HCT116 (cell line): ENCODE data around the gene RASGRF2. TPM values are rescaled to one million over a fixed set of nuclear protein-coding genes. Genes with fewer than 3 reads are reported as not detected.

Experiments used
- ATAC-seq: fragments of 200-7000 bp; cut with Tn5 transposase; 2 replicates; pipeline ENCODE4 v1.9.1; 2020; ENCODE audit warnings: mild to moderate bottlenecking, moderate library complexity
- BruUV-seq: library from RNA; stranded (reverse); fragments of 400-500 nt; replicated peaks from 2 replicates; lab custom pipeline; 2021; lab: Mats Ljungman, UMichigan
- CTCF ChIA-PET: fragments of 300-600 bp; sonication (Branson Sonifier 250); formaldehyde crosslinking; loops from one replicate; lab custom pipeline; 2021; ENCODE audit warnings: antibody characterized with exemption; lab: Charles Lee
- POLR2A ChIA-PET: fragments of 300-600, 350-600 bp; sonication (Branson Sonifier 250); formaldehyde crosslinking; loops from one replicate; lab custom pipeline; 2021; ENCODE audit warnings: antibody characterized with exemption; lab: Charles Lee
- RAD21 ChIA-PET, 2 experiments: fragments of 300-600 bp; sonication (Branson Sonifier 250); formaldehyde crosslinking; loops; one replicate each; lab custom pipeline; 2023; ENCODE audit warnings: low total read pairs in 2 of 2; ENCODE audit not compliant: uncharacterized antibody in 2 of 2, unreplicated experiment in 2 of 2, low non-redundant PET in 1 of 2; lab: Charles Lee
- DNase-seq: peaks from one replicate; pipeline ENCODE4 v3.0.0-alpha.2; 2010; ENCODE audit warnings: low read depth, low spot score
- H2AFZ ChIP-seq: fragments of 200-600 bp; shearing (Covaris generic), sonication (generic); 2 replicates; pipeline ENCODE4 v1.6.1; 2017; ENCODE audit warnings: low read depth, mixed run types, mixed read lengths, antibody characterized with exemption, low read length; ENCODE audit not compliant: poor library complexity, severe bottlenecking
- H3K27ac ChIP-seq: 2 replicates; pipeline ENCODE4 v1.5.1; 2012; ENCODE audit warnings: low read depth, low read length
- H3K27me3 ChIP-seq: fragments of 200-600 bp; sonication (generic); 2 replicates; pipeline ENCODE4 v1.6.1; 2016; ENCODE audit warnings: mixed run types, low read length, mixed read lengths; ENCODE audit not compliant: insufficient read depth
- H3K36me3 ChIP-seq, 2 experiments: fragments of 200-500 bp in 1 of 2; fragments of 200-600 bp in 1 of 2; sonication (Bioruptor generic) in 1 of 2; sonication (generic) in 1 of 2; 2 replicates each; pipeline versions ENCODE4 v1.5.1 to v1.6.1; 2014 to 2016; ENCODE audit warnings: low read length in 2 of 2, inconsistent platforms in 1 of 2, mixed read lengths in 1 of 2, mixed run types in 1 of 2; ENCODE audit not compliant: insufficient read depth in 2 of 2, control insufficient read depth in 1 of 2
- H3K4me1 ChIP-seq, 2 experiments: fragments of 200-600 bp in 1 of 2; sonication (generic) in 1 of 2; 2 replicates each; pipeline versions ENCODE4 v1.5.1 to v1.6.1; 2012 to 2017; ENCODE audit warnings: low read length in 2 of 2, inconsistent platforms in 1 of 2, mild to moderate bottlenecking in 1 of 2, mixed read lengths in 1 of 2, mixed run types in 1 of 2, moderate library complexity in 1 of 2; ENCODE audit not compliant: insufficient read depth in 2 of 2, control insufficient read depth in 1 of 2
- H3K4me2 ChIP-seq: fragments of 200-600 bp; sonication (generic); 2 replicates; pipeline ENCODE4 v1.6.1; 2017; ENCODE audit warnings: mixed run types, low read length, mixed read lengths
- H3K4me3 ChIP-seq, 2 experiments: fragments of 200-600 bp in 1 of 2; sonication (generic) in 1 of 2; replicated peaks in 1 of 2; 2 replicates each; pipeline ENCODE4 v1.5.1; 2011 to 2016; ENCODE audit warnings: low read length in 2 of 2, control low read depth in 1 of 2, low read depth in 1 of 2, mild to moderate bottlenecking in 1 of 2, mixed read lengths in 1 of 2, mixed run types in 1 of 2
- H3K79me2 ChIP-seq: fragments of 200-600 bp; sonication (generic); 2 replicates; pipeline ENCODE4 v1.6.1; 2017; ENCODE audit warnings: mild to moderate bottlenecking, mixed run types, low read length, moderate library complexity, mixed read lengths; ENCODE audit not compliant: insufficient read depth
- H3K9ac ChIP-seq: fragments of 200-600 bp; sonication (generic); 2 replicates; pipeline ENCODE4 v1.6.1; 2016; ENCODE audit warnings: low read length, mixed read lengths
- H3K9me2 ChIP-seq: fragments of 200-600 bp; sonication (generic), shearing (Covaris generic); 2 replicates; pipeline ENCODE4 v1.6.1; 2017; ENCODE audit warnings: mixed run types, mild to moderate bottlenecking, moderate library complexity; ENCODE audit not compliant: insufficient read depth
- H3K9me3 ChIP-seq, 2 experiments: fragments of 200-500 bp in 1 of 2; fragments of 200-600 bp in 1 of 2; sonication (Bioruptor generic) in 1 of 2; sonication (generic) in 1 of 2; 2 replicates each; pipeline ENCODE4 v1.6.1; 2014 to 2017; ENCODE audit warnings: low read length in 2 of 2, mixed read lengths in 2 of 2, inconsistent platforms in 1 of 2, low read depth in 1 of 2, mild to moderate bottlenecking in 1 of 2, mixed run types in 1 of 2, moderate library complexity in 1 of 2; ENCODE audit not compliant: control insufficient read depth in 1 of 2, insufficient read depth in 1 of 2
- H4K20me1 ChIP-seq: fragments of 200-600 bp; sonication (generic), shearing (Covaris generic); 2 replicates; pipeline ENCODE4 v1.6.1; 2017; ENCODE audit warnings: mixed run types, mild to moderate bottlenecking, moderate library complexity; ENCODE audit not compliant: insufficient read depth
- EGR1 ChIP-seq: IDR thresholded peaks from 2 replicates; pipeline ENCODE4 v1.6.1; 2012; ENCODE audit warnings: low read depth
- ELF1 ChIP-seq: IDR thresholded peaks from 2 replicates; pipeline ENCODE4 v1.6.1; 2012; ENCODE audit warnings: low read depth, borderline replicate concordance
- FOSL1 ChIP-seq: IDR thresholded peaks from 2 replicates; pipeline ENCODE4 v1.6.1; 2012; ENCODE audit warnings: low read depth
- POLR2A ChIP-seq: IDR thresholded peaks from 2 replicates; pipeline ENCODE4 v1.7.0; 2011; ENCODE audit warnings: borderline replicate concordance; ENCODE audit not compliant: insufficient read depth, insufficient read length; ENCODE audit errors: extremely low read depth
- POLR2AphosphoS5 ChIP-seq: IDR thresholded peaks from 2 replicates; pipeline ENCODE4 v1.6.1; 2011; ENCODE audit warnings: mild to moderate bottlenecking, low read depth, low read length, moderate library complexity
- SIN3A ChIP-seq: IDR thresholded peaks from 2 replicates; pipeline ENCODE4 v1.6.1; 2012; ENCODE audit warnings: low read depth
- TCF7L2 ChIP-seq: IDR thresholded peaks from 2 replicates; pipeline ENCODE4 v1.7.0; 2011; ENCODE audit warnings: borderline replicate concordance, inconsistent platforms; ENCODE audit not compliant: insufficient read depth, insufficient read length; ENCODE audit errors: extremely low read depth
- YY1 ChIP-seq: IDR thresholded peaks from 2 replicates; pipeline ENCODE4 v1.6.1; 2011; ENCODE audit warnings: low read length, low read depth, moderate library complexity, mild to moderate bottlenecking; ENCODE audit not compliant: insufficient replicate concordance; ENCODE audit errors: extremely low read depth
- ZFX ChIP-seq: fragments of 450-650 bp; IDR thresholded peaks from 2 replicates; pipeline ENCODE4 v1.6.1; 2017
- intact Hi-C: fragments of 100-400 bp; cut with micrococcal nuclease; formaldehyde crosslinking; loops from 2 replicates; pipeline ENCODE4 v1.10.0; 2022
- total RNA-seq: library from RNA; stranded (reverse); gene quantifications from one replicate; pipeline ENCODE4 v1.2.1, GENCODE V29; 2021; ENCODE audit not compliant: unreplicated experiment
- TF ChIP-seq, protein P1 (sequence below): IDR thresholded peaks from 2 replicates; pipeline ENCODE4 v1.6.1; 2012
- TF ChIP-seq, protein P2 (sequence below), 3 experiments: fragments of 200-600 bp in 1 of 3; sonication (generic) in 1 of 3; IDR thresholded peaks in 2 of 3; conservative IDR thresholded peaks in 1 of 3; 2 replicates each; pipeline ENCODE4 v1.5.1; 2012 to 2017; ENCODE audit warnings: low read depth in 2 of 3, low read length in 2 of 3, antibody characterized with exemption in 1 of 3, borderline replicate concordance in 1 of 3, control low read depth in 1 of 3, mild to moderate bottlenecking in 1 of 3, mixed read lengths in 1 of 3, mixed run types in 1 of 3, moderate library complexity in 1 of 3; ENCODE audit not compliant: insufficient read depth in 1 of 3

The RASGRF2 gene
- total RNA-seq, 1 experiment from 2014 or later = 0.05 TPM

DNA sequence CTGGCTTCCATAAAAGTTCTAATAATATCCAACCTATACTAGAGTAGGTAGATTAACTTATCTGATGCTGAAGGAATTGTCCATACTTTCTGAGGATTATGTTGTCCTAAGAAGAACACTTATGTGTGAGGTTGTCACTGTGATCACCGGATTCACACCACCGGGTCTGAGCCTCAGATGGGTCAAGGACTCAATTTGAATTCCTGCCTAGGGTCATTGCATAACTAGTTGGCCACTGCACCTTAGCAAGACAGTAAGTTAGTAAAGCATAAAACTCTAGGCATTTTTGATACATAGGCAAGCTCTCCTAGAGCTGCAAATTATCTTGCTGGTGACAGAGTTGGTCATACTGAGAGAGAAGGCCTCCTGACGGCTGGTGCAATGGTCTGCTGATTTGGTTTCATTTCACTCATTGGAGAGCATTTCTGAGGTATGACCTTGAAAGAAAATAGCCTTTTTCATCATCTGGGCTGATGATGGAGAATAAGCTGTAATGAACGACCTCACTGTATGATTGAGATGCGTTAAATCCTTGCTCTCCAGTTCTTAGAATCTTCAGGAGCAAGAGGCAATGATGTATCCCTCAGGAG, 200.9 kb downstream of the RASGRF2 start:
- no peaks in the 10 kb centered on the region for H3K36me3 ChIP-seq
- intact Hi-C loops = no loop called here
- no peak for DNase-seq
- no peak overlapping the region for H3K4me3 ChIP-seq
- no peaks in the 10 kb centered on the region for H4K20me1 ChIP-seq
- no peak overlapping the region for H3K4me2 ChIP-seq
- no peak overlapping the region for H3K27ac ChIP-seq
- H2AFZ ChIP-seq = no peak overlapping the region
- CTCF ChIA-PET = interaction anchor here (0.8 kb wide), 1 partner anchor 355 kb away, joined by 4 read pairs; no protein-coding TSS in a partner anchor
- no peak overlapping the region for H3K9ac ChIP-seq
- no peaks in the 10 kb centered on the region for H3K27me3 ChIP-seq
- H3K4me1 ChIP-seq = no peaks in the 10 kb centered on the region
- peaks cover 0 to under 1% of the 10 kb centered on the region in 2 experiments; a peak in 1 of 4 replicates for H3K9me3 ChIP-seq
- ATAC-seq = no peak
- no peaks in the 10 kb centered on the region for H3K9me2 ChIP-seq
- BruUV-seq = no TSS peak
- no peaks in the 10 kb centered on the region for H3K79me2 ChIP-seq
- TF ChIP-seq, protein P1, sequence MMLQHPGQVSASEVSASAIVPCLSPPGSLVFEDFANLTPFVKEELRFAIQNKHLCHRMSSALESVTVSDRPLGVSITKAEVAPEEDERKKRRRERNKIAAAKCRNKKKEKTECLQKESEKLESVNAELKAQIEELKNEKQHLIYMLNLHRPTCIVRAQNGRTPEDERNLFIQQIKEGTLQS = no peak
- TF ChIP-seq TCF7L2 (no peak), YY1 (no peak)
- TF ChIP-seq, all 23 proteins: peak for 0
- ChIA-PET POLR2A (no interaction called here), RAD21 (no interaction called here)

DNA sequence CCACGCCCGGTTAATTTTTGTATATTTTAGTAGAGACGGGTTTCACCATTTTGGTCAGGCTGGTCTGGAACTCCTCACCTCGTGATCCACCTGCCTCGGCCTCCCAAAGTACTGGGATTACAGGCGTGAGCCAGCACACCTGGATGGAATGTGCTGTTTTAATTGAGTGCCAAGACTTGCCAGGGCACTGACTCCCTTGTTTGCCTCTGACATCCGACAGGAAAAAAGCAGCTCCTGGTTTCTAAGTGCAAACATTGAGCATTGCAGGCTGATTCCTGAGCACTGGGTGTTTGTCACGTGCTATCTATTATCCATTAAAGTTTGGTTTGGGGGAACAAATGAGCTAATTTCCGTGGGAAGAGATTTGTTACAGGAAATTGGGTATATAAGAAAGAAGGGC, 202.3 kb downstream of the RASGRF2 start:
- Histone ChIP-seq H3K4me2 (no peak overlapping the region), H3K4me3 (no peak overlapping the region), H3K9me3 (no peaks in the 10 kb centered on the region), H4K20me1 (no peaks in the 10 kb centered on the region), H3K9me2 (no peaks in the 10 kb centered on the region), H3K79me2 (no peaks in the 10 kb centered on the region), H3K9ac (no peak overlapping the region), H3K36me3 (no peaks in the 10 kb centered on the region), H3K27ac (no peak overlapping the region), H3K27me3 (no peaks in the 10 kb centered on the region), H2AFZ (no peak overlapping the region), H3K4me1 (no peaks in the 10 kb centered on the region)
- no peak for DNase-seq
- no TSS peak for BruUV-seq
- CTCF ChIA-PET = no interaction called here
- POLR2A ChIA-PET = no interaction called here
- TF ChIP-seq, protein P2, sequence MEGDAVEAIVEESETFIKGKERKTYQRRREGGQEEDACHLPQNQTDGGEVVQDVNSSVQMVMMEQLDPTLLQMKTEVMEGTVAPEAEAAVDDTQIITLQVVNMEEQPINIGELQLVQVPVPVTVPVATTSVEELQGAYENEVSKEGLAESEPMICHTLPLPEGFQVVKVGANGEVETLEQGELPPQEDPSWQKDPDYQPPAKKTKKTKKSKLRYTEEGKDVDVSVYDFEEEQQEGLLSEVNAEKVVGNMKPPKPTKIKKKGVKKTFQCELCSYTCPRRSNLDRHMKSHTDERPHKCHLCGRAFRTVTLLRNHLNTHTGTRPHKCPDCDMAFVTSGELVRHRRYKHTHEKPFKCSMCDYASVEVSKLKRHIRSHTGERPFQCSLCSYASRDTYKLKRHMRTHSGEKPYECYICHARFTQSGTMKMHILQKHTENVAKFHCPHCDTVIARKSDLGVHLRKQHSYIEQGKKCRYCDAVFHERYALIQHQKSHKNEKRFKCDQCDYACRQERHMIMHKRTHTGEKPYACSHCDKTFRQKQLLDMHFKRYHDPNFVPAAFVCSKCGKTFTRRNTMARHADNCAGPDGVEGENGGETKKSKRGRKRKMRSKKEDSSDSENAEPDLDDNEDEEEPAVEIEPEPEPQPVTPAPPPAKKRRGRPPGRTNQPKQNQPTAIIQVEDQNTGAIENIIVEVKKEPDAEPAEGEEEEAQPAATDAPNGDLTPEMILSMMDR (IDR thresholded peaks at IDR 0.05 in 2 of 3, conservative IDR thresholded peaks at IDR 0.05 in 1 of 3; ENCODE audit: borderline replicate concordance in 1 of 3, insufficient read depth in 1 of 3, low read depth in 2 of 3, low read length in 2 of 3) = no peak
- TF ChIP-seq ZFX (no peak), ELF1 (no peak), EGR1 (no peak), POLR2A (no peak), YY1 (no peak), POLR2AphosphoS5 (no peak), FOSL1 (no peak), SIN3A (no peak)
- TF ChIP-seq, protein P1 = no peak
- RAD21 ChIA-PET = no interaction called here
- no peak for ATAC-seq
- intact Hi-C loops = no loop called here
